Pancreas (tissue), 10 donors: ENCODE results near the gene FOXR2. TPM values are rescaled to one million over a fixed set of nuclear protein-coding genes. Genes with fewer than 3 reads are reported as not detected.

Experiments used
- ATAC-seq, 4 donors: fragments of 200-7000 bp; cut with Tn5 transposase; one replicate each; pipeline versions ENCODE4 v1.8.0 to v1.9.1; 2020; ENCODE audit warnings: mild to moderate bottlenecking in 4 of 4, moderate library complexity in 4 of 4
- DNase-seq, 6 donors: peaks; one replicate each; pipeline ENCODE4 v3.0.0-alpha.2; 2020
- FAIRE-seq: peaks from 2 replicates; lab custom pipeline; 2012; peaks lifted over from hg19 to GRCh38; lab: Jason Lieb, UNC
- H3K27ac ChIP-seq, 4 donors: fragments of 200-600 bp; sonication (generic); 1 replicate in 3 of 4; 2 replicates in 1 of 4; pipeline versions ENCODE4 v1.5.0 to v1.8.0; 2020
- H3K27me3 ChIP-seq, 4 donors: fragments of 200-600 bp; one replicate each; pipeline ENCODE4 v1.8.0; 2021
- H3K36me3 ChIP-seq, 3 donors: fragments of 200-600 bp; sonication (generic) in 1 of 3; one replicate each; pipeline versions ENCODE4 v1.5.0 to v1.8.0; 2020 to 2021
- H3K4me1 ChIP-seq, 3 donors: fragments of 200-600 bp; one replicate each; pipeline ENCODE4 v1.8.0; 2021
- H3K4me3 ChIP-seq, 4 donors: fragments of 200-600 bp; sonication (generic) in 2 of 4; one replicate each; pipeline versions ENCODE4 v1.5.0 to v1.8.0; 2020 to 2021
- H3K9me3 ChIP-seq, 4 donors: fragments of 200-600 bp; one replicate each; pipeline ENCODE4 v1.8.0; 2021
- CTCF ChIP-seq, 4 donors: fragments of 200-600 bp; sonication (generic) in 3 of 4; IDR thresholded peaks; one replicate each; pipeline versions ENCODE4 v1.5.0 to v1.8.0; 2021; ENCODE audit warnings: antibody characterized with exemption in 4 of 4
- WGBS, 2 donors: extraction: QIAGEN DNeasy Blood & Tissue Kit; methylation state at CpG; one replicate each; pipeline ENCODE4 v1.1.7; 2013; 5-methylcytosine and 5-hydroxymethylcytosine counted together
- intact Hi-C, 3 donors: fragments of 100-400 bp; cut with DNase I; formaldehyde crosslinking; loops; one replicate each; pipeline versions ENCODE4 v1.11.1 to v1.14.2; 2022
- polyA plus RNA-seq, 2 donors: library from polyadenylated mRNA; stranded (reverse); fragments of 200-250 nt; gene quantifications; one replicate each; pipeline ENCODE4 v1.2.3, GENCODE V29; 2013
- total RNA-seq, 6 donors: library from RNA; stranded (reverse); fragmentation: NEBNext Ultra II Directional in 4 of 6; extraction: Animal tissue kit (Norgen Biotek cat#: 25700) in 4 of 6; gene quantifications; one replicate each; pipeline versions ENCODE4 v1.2.1 to v1.2.4, GENCODE V29; 2021 to 2023
- donor health status: healthy with polysubstance abuse.
- donor health status: DM: no; HTN: no; CAD: no; lungs with moderate emphysema.
- donor health status: DM: no; HTN: no; CAD: no.
- donor health status: control.
- donor health status: control.
- donor health status: Bipolar disorder and iron deficiency.
- donor health status: DM: yes; HTN: yes; CAD: no.
- donor health status: DM: no; HTN: no; CAD: no.
- donor health status: DM: no; HTN: no; CAD: no.
- donor health status: DM: yes; HTN: yes; CAD: no.

Gene FOXR2
- total RNA-seq, result not detected
- polyA plus RNA-seq, result not detected

GRCh38 chrX:55623100-55623499 lies at the start of gene FOXR2:
Gene FOXR2, plus strand, starts transcription at chrX:55623400. Its CDS starts 312 bp downstream, at chrX:55623712.
- H3K9me3 ChIP-seq, result no peaks in the 10 kb centered on the region
- H3K27me3 ChIP-seq, result peaks cover 0 to 25% (median 0%) of the 10 kb centered on the region in 4 donors
- no peak for ATAC-seq
- no peak within 1 kb of the TSS for H3K27ac ChIP-seq
- TF ChIP-seq CTCF (IDR thresholded peaks at IDR 0.05), result no peak
- H3K4me3 ChIP-seq, result no peak within 1 kb of the TSS
- H3K4me1 ChIP-seq, result no peaks in the 10 kb centered on the region
- no peak for DNase-seq
- 77 to 79% methylated on average over 1 of the region's 1 CpG for WGBS, 2 donors
- intact Hi-C loops, result no loop called here
- FAIRE-seq, result no peak
- H3K36me3 ChIP-seq, result no peaks in the 10 kb centered on the region

- Histone ChIP-seq H3K4me3 (no peak overlapping the region), H3K27ac (no peak overlapping the region), H3K4me1 (no peaks in the 10 kb centered on the region), H3K36me3 (no peaks in the 10 kb centered on the region), H3K9me3 (no peaks in the 10 kb centered on the region), H3K27me3 (peaks cover 0 to 6% (median 0%) of the 10 kb centered on the region in 4 donors)
- FAIRE-seq (no peak), DNase-seq (no peak), ATAC-seq (no peak)
- TF ChIP-seq CTCF (IDR thresholded peaks at IDR 0.05), result no peak
- intact Hi-C loops, result no loop called here
Measured at GRCh38 chrX:55579115-55579514, 44.1 kb upstream of the FOXR2 start.

GRCh38 chrX:55582447-55582846 lies 40.8 kb upstream of the FOXR2 start:
- WGBS, 2 donors, result 58 to 73% methylated on average over 1 of the region's 1 CpG

GRCh38 chrX:55593296-55593695 lies 29.9 kb upstream of the FOXR2 start:
- TF ChIP-seq CTCF (IDR thresholded peaks at IDR 0.05), result no peak
- Histone ChIP-seq H3K4me3 (no peak overlapping the region), H3K4me1 (no peaks in the 10 kb centered on the region), H3K27me3 (peaks cover 0 to 18% (median 3%) of the 10 kb centered on the region in 4 donors), H3K9me3 (no peaks in the 10 kb centered on the region), H3K27ac (no peak overlapping the region), H3K36me3 (no peaks in the 10 kb centered on the region)
- no peak for FAIRE-seq
- WGBS, 2 donors, result 52 to 64% methylated on average over 5 of the region's 5 CpGs
- no peak for ATAC-seq
- no peak for DNase-seq
- intact Hi-C loops, result no loop called here

More at GRCh38 chrX:55582447-55582846, 40.8 kb upstream of the FOXR2 start:
- Histone ChIP-seq H3K4me1 (no peaks in the 10 kb centered on the region), H3K4me3 (no peak overlapping the region), H3K27ac (no peak overlapping the region), H3K27me3 (no peaks in the 10 kb centered on the region), H3K36me3 (no peaks in the 10 kb centered on the region), H3K9me3 (no peaks in the 10 kb centered on the region)
- peak; percentile 81 for FAIRE-seq
- no peak for TF ChIP-seq CTCF (IDR thresholded peaks at IDR 0.05)
- intact Hi-C loops, result no loop called here
- no peak for ATAC-seq
- no peak for DNase-seq

- peaks cover 0 to 15% (median 4%) of the 10 kb centered on the region in 4 donors for H3K27me3 ChIP-seq
- H3K4me3 ChIP-seq, result no peak overlapping the region
- no peak for TF ChIP-seq CTCF (IDR thresholded peaks at IDR 0.05)
- no peaks in the 10 kb centered on the region for H3K4me1 ChIP-seq
- no peak for FAIRE-seq
- H3K9me3 ChIP-seq, result no peaks in the 10 kb centered on the region
- intact Hi-C loops, result no loop called here
- H3K27ac ChIP-seq, result no peak overlapping the region
- no peak for ATAC-seq
- DNase-seq, result no peak
- 77% methylated on average over 13 of the region's 13 CpGs for WGBS, 2 donors
- no peaks in the 10 kb centered on the region for H3K36me3 ChIP-seq
Measured at GRCh38 chrX:55593756-55594257, 29.4 kb upstream of the FOXR2 start.
